ENCODE results near the gene PCGF6.

Gene PCGF6

GRCh38 chr10:103254538-103255325 is 96.2 kb downstream of the PCGF6 start:
- DNase-seq: no peak

GRCh38 chr10:103254113-103254512 is 96.8 kb downstream of the PCGF6 start:
- no peak for DNase-seq
